GM12873 (cell line): ENCODE results near the gene B3GAT1.

Experiments used
- CTCF ChIP-seq: IDR thresholded peaks from 2 replicates; pipeline ENCODE4 v1.5.1; 2012; ENCODE audit warnings: low read depth, mild to moderate bottlenecking, moderate library complexity, low read length, control low read depth; ENCODE audit not compliant: insufficient read depth; ENCODE audit errors: missing control alignments

The B3GAT1 gene

GRCh38 chr11:134372961-134373360 is 39.1 kb downstream of the B3GAT1 start:
- no peak for TF ChIP-seq CTCF

- no peak for TF ChIP-seq CTCF
These were observed 39.5 kb downstream of the B3GAT1 start for GRCh38 chr11:134372536-134372935.

GRCh38 chr11:134371436-134372185 is 40.4 kb downstream of the B3GAT1 start:
- no peak for TF ChIP-seq CTCF

GRCh38 chr11:134370526-134371435 is 41.3 kb downstream of the B3GAT1 start:
- TF ChIP-seq CTCF: no peak

- TF ChIP-seq CTCF: no peak
These were observed 42.2 kb downstream of the B3GAT1 start for GRCh38 chr11:134369656-134370525.

GRCh38 chr11:134367781-134368180 is 44.3 kb downstream of the B3GAT1 start:
- TF ChIP-seq CTCF: no peak
